Astrocyte (in vitro differentiated cells and primary cell): Measurements from ENCODE around the gene RAMP2. TPM values are rescaled to one million over a fixed set of nuclear protein-coding genes. Genes with fewer than 3 reads are reported as not detected.

Source experiments
- DNase-seq: peaks from one replicate; pipeline ENCODE4 v3.0.0-alpha.2; 2010; ENCODE audit warnings: low read depth
- FAIRE-seq: peaks from 2 replicates; lab custom pipeline; 2011; peaks lifted over from hg19 to GRCh38; lab: Jason Lieb, UNC
- H2AFZ ChIP-seq: 2 replicates; pipeline ENCODE4 v1.6.0; 2012; ENCODE audit warnings: low read depth, low read length, inconsistent platforms
- H3K27ac ChIP-seq: 2 replicates; pipeline ENCODE4 v1.5.1; 2011; ENCODE audit warnings: low read depth, low read length, inconsistent platforms
- H3K27me3 ChIP-seq: 2 replicates; pipeline ENCODE4 v1.6.0; 2011; ENCODE audit warnings: low read length, inconsistent platforms; ENCODE audit not compliant: insufficient read depth
- H3K36me3 ChIP-seq: 2 replicates; pipeline ENCODE4 v1.5.1; 2011; ENCODE audit warnings: low read length, inconsistent platforms; ENCODE audit not compliant: insufficient read depth
- H3K4me1 ChIP-seq: 2 replicates; pipeline ENCODE4 v1.5.1; 2011; ENCODE audit warnings: low read length, inconsistent platforms; ENCODE audit not compliant: insufficient read depth
- H3K4me2 ChIP-seq: 2 replicates; pipeline ENCODE4 v1.6.0; 2012; ENCODE audit warnings: low read length, inconsistent platforms
- H3K4me3 ChIP-seq: 2 replicates; pipeline ENCODE4 v1.5.1; 2011; ENCODE audit warnings: low read depth, mild to moderate bottlenecking, low read length, inconsistent platforms; ENCODE audit not compliant: insufficient read depth
- H3K79me2 ChIP-seq: 2 replicates; pipeline ENCODE4 v1.6.0; 2012; ENCODE audit warnings: mild to moderate bottlenecking, low read length, inconsistent platforms; ENCODE audit not compliant: insufficient read depth
- H3K9ac ChIP-seq: 2 replicates; pipeline ENCODE4 v1.6.0; 2012; ENCODE audit warnings: mild to moderate bottlenecking, low read length, inconsistent platforms
- H3K9me3 ChIP-seq: 2 replicates; pipeline ENCODE4 v1.5.1; 2012; ENCODE audit warnings: low read depth, mild to moderate bottlenecking, low read length, inconsistent platforms; ENCODE audit not compliant: insufficient read depth
- H4K20me1 ChIP-seq: 2 replicates; pipeline ENCODE4 v1.6.0; 2012; ENCODE audit warnings: low read length, inconsistent platforms; ENCODE audit not compliant: insufficient read depth
- H3K27ac Mint-ChIP-seq: one replicate; pipeline ENCODE4 v1.8.0; 2021; ENCODE audit warnings: mild to moderate bottlenecking, mixed read lengths; ENCODE audit not compliant: unreplicated experiment
- H3K27me3 Mint-ChIP-seq: one replicate; pipeline ENCODE4 v1.8.0; 2021; ENCODE audit warnings: low read depth, mixed read lengths; ENCODE audit not compliant: unreplicated experiment
- H3K36me3 Mint-ChIP-seq: one replicate; pipeline ENCODE4 v1.8.0; 2021; ENCODE audit warnings: low read depth, mixed read lengths; ENCODE audit not compliant: unreplicated experiment
- H3K4me1 Mint-ChIP-seq: one replicate; pipeline ENCODE4 v1.8.0; 2021; ENCODE audit warnings: low read depth, mixed read lengths; ENCODE audit not compliant: unreplicated experiment
- H3K4me3 Mint-ChIP-seq: one replicate; pipeline ENCODE4 v1.8.0; 2021; ENCODE audit warnings: mild to moderate bottlenecking, moderate library complexity, mixed read lengths; ENCODE audit not compliant: unreplicated experiment
- H3K9me3 Mint-ChIP-seq: one replicate; pipeline ENCODE4 v1.8.0; 2021; ENCODE audit warnings: mild to moderate bottlenecking, mixed read lengths; ENCODE audit not compliant: unreplicated experiment
- EZH2 ChIP-seq: IDR thresholded peaks from 2 replicates; pipeline ENCODE4 v1.6.1; 2012; ENCODE audit warnings: mild to moderate bottlenecking, low read length, inconsistent platforms; ENCODE audit not compliant: insufficient read depth
- total RNA-seq: library from RNA; stranded (reverse); gene quantifications from 2 replicates; pipeline ENCODE4 v1.2.1, GENCODE V29; 2021
- TF ChIP-seq, protein P1 (sequence below): IDR thresholded peaks from 2 replicates; pipeline ENCODE4 v1.5.1; 2011; ENCODE audit warnings: low read depth, mild to moderate bottlenecking, inconsistent platforms, low read length, moderate library complexity; ENCODE audit not compliant: insufficient read depth

RAMP2 gene
- total RNA-seq, 1 donor from 2014 or later: 6.1 TPM

DNA sequence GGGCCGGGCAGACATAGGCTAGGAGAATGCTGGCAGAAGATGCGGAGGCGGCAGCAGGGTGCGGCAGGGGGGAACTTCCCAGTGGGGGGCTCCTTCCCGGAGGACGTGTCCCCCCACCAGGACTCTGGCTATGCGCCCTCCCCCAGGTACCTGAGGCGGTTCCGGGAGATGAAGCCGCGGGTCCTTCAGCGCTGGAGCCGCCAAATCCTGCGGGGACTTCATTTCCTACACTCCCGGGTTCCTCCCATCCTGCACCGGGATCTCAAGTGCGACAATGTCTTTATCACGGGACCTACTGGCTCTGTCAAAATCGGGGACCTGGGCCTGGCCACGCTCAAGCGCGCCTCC, 22.7 kb downstream of the RAMP2 start:
- Mint-ChIP-seq H3K27ac (peak overlapping the region; percentile 56), H3K36me3 (peaks cover 17% of the 10 kb centered on the region), H3K4me1 (peaks cover 26% of the 10 kb centered on the region), H3K27me3 (no peaks in the 10 kb centered on the region), H3K4me3 (peak overlapping the region; percentile 79), H3K9me3 (no peaks in the 10 kb centered on the region)
- Histone ChIP-seq H3K4me3 (peak overlapping the region; percentile 85), H3K9me3 (no peaks in the 10 kb centered on the region), H3K27me3 (no peaks in the 10 kb centered on the region), H3K4me1 (peaks cover 43% of the 10 kb centered on the region), H2AFZ (no peak overlapping the region), H3K4me2 (peak overlapping the region; percentile 96), H4K20me1 (peaks cover 63% of the 10 kb centered on the region), H3K27ac (no peak overlapping the region), H3K9ac (peak overlapping the region; percentile 3), H3K36me3 (peaks cover 18% of the 10 kb centered on the region), H3K79me2 (peaks cover 47% of the 10 kb centered on the region)
- TF ChIP-seq EZH2: no peak
- TF ChIP-seq, protein P1, sequence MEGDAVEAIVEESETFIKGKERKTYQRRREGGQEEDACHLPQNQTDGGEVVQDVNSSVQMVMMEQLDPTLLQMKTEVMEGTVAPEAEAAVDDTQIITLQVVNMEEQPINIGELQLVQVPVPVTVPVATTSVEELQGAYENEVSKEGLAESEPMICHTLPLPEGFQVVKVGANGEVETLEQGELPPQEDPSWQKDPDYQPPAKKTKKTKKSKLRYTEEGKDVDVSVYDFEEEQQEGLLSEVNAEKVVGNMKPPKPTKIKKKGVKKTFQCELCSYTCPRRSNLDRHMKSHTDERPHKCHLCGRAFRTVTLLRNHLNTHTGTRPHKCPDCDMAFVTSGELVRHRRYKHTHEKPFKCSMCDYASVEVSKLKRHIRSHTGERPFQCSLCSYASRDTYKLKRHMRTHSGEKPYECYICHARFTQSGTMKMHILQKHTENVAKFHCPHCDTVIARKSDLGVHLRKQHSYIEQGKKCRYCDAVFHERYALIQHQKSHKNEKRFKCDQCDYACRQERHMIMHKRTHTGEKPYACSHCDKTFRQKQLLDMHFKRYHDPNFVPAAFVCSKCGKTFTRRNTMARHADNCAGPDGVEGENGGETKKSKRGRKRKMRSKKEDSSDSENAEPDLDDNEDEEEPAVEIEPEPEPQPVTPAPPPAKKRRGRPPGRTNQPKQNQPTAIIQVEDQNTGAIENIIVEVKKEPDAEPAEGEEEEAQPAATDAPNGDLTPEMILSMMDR: no peak
- DNase-seq (no peak), FAIRE-seq (no peak)

DNA sequence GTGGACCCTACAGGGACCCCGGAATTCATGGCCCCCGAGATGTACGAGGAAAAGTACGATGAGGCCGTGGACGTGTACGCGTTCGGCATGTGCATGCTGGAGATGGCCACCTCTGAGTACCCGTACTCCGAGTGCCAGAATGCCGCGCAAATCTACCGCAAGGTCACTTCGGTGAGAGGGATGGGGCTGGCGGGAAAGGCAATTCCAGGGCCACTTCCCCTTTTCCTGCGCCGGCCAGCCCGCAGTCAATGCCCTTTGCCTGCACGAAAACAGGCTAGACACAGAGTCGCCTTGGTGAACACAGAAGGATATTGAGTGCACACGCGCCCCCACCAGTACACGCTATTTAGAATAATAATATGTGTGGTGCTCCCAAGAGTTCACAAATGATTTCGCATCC, 23.4 kb downstream of the RAMP2 start:
- no peak overlapping the region for H3K4me3 Mint-ChIP-seq
- H3K36me3 ChIP-seq: peaks cover 16% of the 10 kb centered on the region
- DNase-seq (no peak), FAIRE-seq (no peak)
- H3K4me1 Mint-ChIP-seq: peaks cover 23% of the 10 kb centered on the region
- peaks cover 22% of the 10 kb centered on the region for H3K36me3 Mint-ChIP-seq
- no peak overlapping the region for H3K27ac ChIP-seq
- H3K27me3 Mint-ChIP-seq: no peaks in the 10 kb centered on the region
- no peak overlapping the region for H2AFZ ChIP-seq
- peak overlapping the region; percentile 85 for H3K4me3 ChIP-seq
- H3K4me2 ChIP-seq: peak overlapping the region; percentile 96
- peak overlapping the region; percentile 3 for H3K9ac ChIP-seq
- no peaks in the 10 kb centered on the region for H3K9me3 ChIP-seq
- H4K20me1 ChIP-seq: peaks cover 67% of the 10 kb centered on the region
- peaks cover 47% of the 10 kb centered on the region for H3K79me2 ChIP-seq
- TF ChIP-seq, protein P1: no peak
- no peak for TF ChIP-seq EZH2
- no peak overlapping the region for H3K27ac Mint-ChIP-seq
- no peaks in the 10 kb centered on the region for H3K9me3 Mint-ChIP-seq
- no peaks in the 10 kb centered on the region for H3K27me3 ChIP-seq
- peaks cover 42% of the 10 kb centered on the region for H3K4me1 ChIP-seq

DNA sequence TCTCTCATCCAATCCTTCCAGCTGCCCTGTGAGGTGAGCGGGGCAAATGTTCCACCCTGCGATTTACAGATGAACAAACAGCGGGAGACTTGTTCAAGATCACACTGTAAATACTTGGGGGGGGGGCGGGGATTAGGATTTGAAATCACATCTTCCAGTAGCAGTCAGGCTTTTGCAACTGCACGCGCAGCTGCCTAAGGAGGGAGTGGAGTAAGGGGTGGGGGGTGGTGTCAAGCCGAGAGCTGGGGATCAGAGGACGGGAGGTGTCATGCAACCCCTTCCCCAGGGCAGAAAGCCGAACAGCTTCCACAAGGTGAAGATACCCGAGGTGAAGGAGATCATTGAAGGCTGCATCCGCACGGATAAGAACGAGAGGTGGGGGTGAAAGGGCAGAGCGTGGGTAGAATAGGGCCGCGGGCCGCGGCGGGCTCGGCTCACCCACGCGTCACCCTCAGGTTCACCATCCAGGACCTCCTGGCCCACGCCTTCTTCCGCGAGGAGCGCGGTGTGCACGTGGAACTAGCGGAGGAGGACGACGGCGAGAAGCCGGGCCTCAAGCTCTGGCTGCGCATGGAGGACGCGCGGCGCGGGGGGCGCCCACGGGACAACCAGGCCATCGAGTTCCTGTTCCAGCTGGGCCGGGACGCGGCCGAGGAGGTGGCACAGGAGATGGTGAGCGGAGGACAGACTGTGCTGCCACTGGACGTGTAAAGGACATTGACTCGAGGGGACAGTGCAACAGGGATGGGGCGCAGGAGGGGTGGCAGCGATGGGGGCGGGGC, 24.0 kb downstream of the RAMP2 start:
- no peak for FAIRE-seq
- Histone ChIP-seq H3K79me2 (peaks cover 47% of the 10 kb centered on the region), H3K36me3 (peaks cover 14% of the 10 kb centered on the region), H3K27ac (no peak overlapping the region), H3K9me3 (no peaks in the 10 kb centered on the region), H4K20me1 (peaks cover 67% of the 10 kb centered on the region), H3K9ac (no peak overlapping the region), H3K4me3 (peak overlapping the region; percentile 85), H3K27me3 (no peaks in the 10 kb centered on the region), H3K4me2 (peak overlapping the region; percentile 96), H2AFZ (no peak overlapping the region), H3K4me1 (peaks cover 36% of the 10 kb centered on the region)
- no peak for DNase-seq
- TF ChIP-seq EZH2: no peak
- TF ChIP-seq, protein P1: no peak
- no peak overlapping the region for H3K4me3 Mint-ChIP-seq
- no peaks in the 10 kb centered on the region for H3K9me3 Mint-ChIP-seq
- no peak overlapping the region for H3K27ac Mint-ChIP-seq
- H3K27me3 Mint-ChIP-seq: no peaks in the 10 kb centered on the region
- H3K4me1 Mint-ChIP-seq: peaks cover 17% of the 10 kb centered on the region
- H3K36me3 Mint-ChIP-seq: peaks cover 22% of the 10 kb centered on the region
